HG02870 (cell line): ENCODE data around the gene CTNNA2.

Source experiments
- ATAC-seq: cut with Tn5 transposase; IDR thresholded peaks from one replicate; pipeline ENCODE4 v1.9.1; 2021; ENCODE audit warnings: mild to moderate bottlenecking, moderate library complexity; ENCODE audit not compliant: unreplicated experiment

The CTNNA2 gene

GRCh38 chr2:80348953-80349352, 836.1 kb downstream of the CTNNA2 start:
- ATAC-seq: no peak

GRCh38 chr2:80351231-80351630, 838.4 kb downstream of the CTNNA2 start:
- no peak for ATAC-seq

- no peak for ATAC-seq
These were observed 842.0 kb downstream of the CTNNA2 start for GRCh38 chr2:80354858-80355257.

- no peak for ATAC-seq
These were observed 849.1 kb downstream of the CTNNA2 start for GRCh38 chr2:80361904-80362303.

- no peak for ATAC-seq
These were observed 850.5 kb downstream of the CTNNA2 start for GRCh38 chr2:80363330-80363729.

- ATAC-seq: no peak
These were observed 851.0 kb downstream of the CTNNA2 start for GRCh38 chr2:80363791-80364349.

- no peak for ATAC-seq
These were observed 851.8 kb downstream of the CTNNA2 start for GRCh38 chr2:80364524-80365212.

GRCh38 chr2:80365762-80366161, 852.9 kb downstream of the CTNNA2 start:
- ATAC-seq: no peak

- no peak for ATAC-seq
These were observed 857.6 kb downstream of the CTNNA2 start for GRCh38 chr2:80370375-80371009.

GRCh38 chr2:80374105-80374504, 861.3 kb downstream of the CTNNA2 start:
- ATAC-seq: no peak

- ATAC-seq: no peak
These were observed 864.2 kb downstream of the CTNNA2 start for GRCh38 chr2:80377071-80377470.

- no peak for ATAC-seq
These were observed 867.9 kb downstream of the CTNNA2 start for GRCh38 chr2:80380736-80381135.

GRCh38 chr2:80381666-80382065, 868.8 kb downstream of the CTNNA2 start:
- ATAC-seq: no peak

- no peak for ATAC-seq
These were observed 879.6 kb downstream of the CTNNA2 start for GRCh38 chr2:80392441-80392840.

- ATAC-seq: no peak
These were observed 881.1 kb downstream of the CTNNA2 start for GRCh38 chr2:80393991-80394390.

GRCh38 chr2:80395251-80395650, 882.4 kb downstream of the CTNNA2 start:
- ATAC-seq: no peak

- no peak for ATAC-seq
These were observed 883.4 kb downstream of the CTNNA2 start for GRCh38 chr2:80396276-80396675.

GRCh38 chr2:80403081-80403480, 890.2 kb downstream of the CTNNA2 start:
- ATAC-seq: no peak

- no peak for ATAC-seq
These were observed 894.5 kb downstream of the CTNNA2 start for GRCh38 chr2:80407377-80407776.

- no peak for ATAC-seq
These were observed 897.5 kb downstream of the CTNNA2 start for GRCh38 chr2:80410346-80410745.

- ATAC-seq: no peak
These were observed 900.3 kb downstream of the CTNNA2 start for GRCh38 chr2:80413136-80413535.

- ATAC-seq: no peak
These were observed 904.9 kb downstream of the CTNNA2 start for GRCh38 chr2:80417737-80418136.
